ENCODE data around the gene MFAP5.

Gene MFAP5

DNA sequence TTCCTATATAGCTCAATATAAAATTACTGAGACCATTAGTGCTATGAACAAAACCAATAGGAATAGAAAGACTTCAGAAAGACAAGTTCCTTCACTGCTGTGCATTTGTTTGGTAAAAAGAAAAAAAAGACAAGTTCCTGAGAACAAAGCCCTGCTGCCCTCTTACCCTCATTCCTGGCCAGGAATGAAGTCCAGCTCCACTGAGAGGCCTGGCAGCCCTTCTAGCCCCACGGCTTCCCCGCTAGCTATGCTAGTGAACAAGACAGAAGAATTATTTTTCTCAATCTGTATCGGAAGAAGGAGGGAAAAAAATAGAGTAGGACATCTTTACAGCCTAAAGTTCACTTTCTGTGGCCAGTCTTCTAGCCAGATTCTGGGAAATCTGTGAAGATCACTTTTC is 1.6 kb downstream of the MFAP5 start:
- Mint-ChIP-seq H3K4me3 (no peak overlapping the region), H3K27ac (no peak overlapping the region), H3K4me1 (peaks cover 4% of the 10 kb centered on the region), H3K9me3 (no peaks in the 10 kb centered on the region), H3K36me3 (ENCODE audit: low read depth) (no peaks in the 10 kb centered on the region), H3K27me3 (ENCODE audit: low read depth) (no peaks in the 10 kb centered on the region)
- no peak for TF ChIP-seq CTCF (IDR thresholded peaks at IDR 0.05; ENCODE audit: unreplicated experiment in 3 of 3)

- TF ChIP-seq CTCF (IDR thresholded peaks at IDR 0.05; ENCODE audit: unreplicated experiment in 3 of 3), result no peak
- Mint-ChIP-seq H3K27ac (no peak overlapping the region), H3K4me3 (no peak overlapping the region), H3K27me3 (ENCODE audit: low read depth) (peaks cover 5% of the 10 kb centered on the region), H3K9me3 (no peaks in the 10 kb centered on the region), H3K36me3 (ENCODE audit: low read depth) (no peaks in the 10 kb centered on the region), H3K4me1 (no peaks in the 10 kb centered on the region)
These were observed 4.3 kb downstream of the MFAP5 start for GRCh38 chr12:8658346-8658745.

GRCh38 chr12:8655421-8655820 is 7.2 kb downstream of the MFAP5 start:
- TF ChIP-seq CTCF (IDR thresholded peaks at IDR 0.05; ENCODE audit: unreplicated experiment in 3 of 3), result no peak
- no peaks in the 10 kb centered on the region for H3K9me3 Mint-ChIP-seq
- H3K4me1 Mint-ChIP-seq, result no peaks in the 10 kb centered on the region
- no peak overlapping the region for H3K4me3 Mint-ChIP-seq
- no peaks in the 10 kb centered on the region for H3K36me3 Mint-ChIP-seq (ENCODE audit: low read depth)
- H3K27ac Mint-ChIP-seq, result no peak overlapping the region
- peaks cover 5% of the 10 kb centered on the region for H3K27me3 Mint-ChIP-seq (ENCODE audit: low read depth)

- no peak for TF ChIP-seq CTCF (IDR thresholded peaks at IDR 0.05; ENCODE audit: unreplicated experiment in 3 of 3)
- H3K9me3 Mint-ChIP-seq, result no peaks in the 10 kb centered on the region
- no peak overlapping the region for H3K27ac Mint-ChIP-seq
- no peak overlapping the region for H3K4me3 Mint-ChIP-seq
- no peaks in the 10 kb centered on the region for H3K4me1 Mint-ChIP-seq
- H3K27me3 Mint-ChIP-seq (ENCODE audit: low read depth), result no peaks in the 10 kb centered on the region
- H3K36me3 Mint-ChIP-seq (ENCODE audit: low read depth), result no peaks in the 10 kb centered on the region
These were observed 13.9 kb downstream of the MFAP5 start for GRCh38 chr12:8648576-8649205.

DNA sequence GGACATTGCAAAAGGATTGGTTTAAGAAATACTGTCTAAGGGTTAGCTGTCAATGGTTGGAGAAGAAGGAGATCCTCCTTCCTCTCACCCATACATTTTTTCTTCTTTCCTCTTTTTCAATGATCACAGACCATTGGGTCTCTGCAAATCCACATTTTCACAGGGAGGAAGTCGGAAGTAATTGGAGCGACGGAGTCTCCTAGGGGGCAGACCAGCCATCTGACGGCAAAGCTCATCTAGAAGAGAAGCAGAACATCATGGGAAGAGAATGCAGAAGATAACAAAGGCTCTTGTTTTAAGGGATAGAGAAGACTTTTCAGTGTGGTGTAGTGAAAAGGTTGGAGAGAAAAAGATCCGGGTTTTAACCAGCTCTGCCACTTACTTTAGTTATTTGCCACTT is 14.7 kb downstream of the MFAP5 start:
- no peak overlapping the region for H3K4me3 Mint-ChIP-seq
- H3K27me3 Mint-ChIP-seq (ENCODE audit: low read depth), result no peaks in the 10 kb centered on the region
- no peaks in the 10 kb centered on the region for H3K4me1 Mint-ChIP-seq
- H3K27ac Mint-ChIP-seq, result no peak overlapping the region
- TF ChIP-seq CTCF (IDR thresholded peaks at IDR 0.05; ENCODE audit: unreplicated experiment in 3 of 3), result no peak
- H3K9me3 Mint-ChIP-seq, result no peaks in the 10 kb centered on the region
- H3K36me3 Mint-ChIP-seq (ENCODE audit: low read depth), result no peaks in the 10 kb centered on the region

Data from nephron (organoid).